GM12873 (cell line): ENCODE data around the gene PYGB.

ENCODE experiments used
- TF ChIP-seq, protein P1 (sequence below): IDR thresholded peaks from 2 replicates; pipeline ENCODE4 v1.5.1; 2012; ENCODE audit warnings: low read depth, mild to moderate bottlenecking, moderate library complexity, low read length, control low read depth; ENCODE audit not compliant: insufficient read depth; ENCODE audit errors: missing control alignments

PYGB gene

DNA sequence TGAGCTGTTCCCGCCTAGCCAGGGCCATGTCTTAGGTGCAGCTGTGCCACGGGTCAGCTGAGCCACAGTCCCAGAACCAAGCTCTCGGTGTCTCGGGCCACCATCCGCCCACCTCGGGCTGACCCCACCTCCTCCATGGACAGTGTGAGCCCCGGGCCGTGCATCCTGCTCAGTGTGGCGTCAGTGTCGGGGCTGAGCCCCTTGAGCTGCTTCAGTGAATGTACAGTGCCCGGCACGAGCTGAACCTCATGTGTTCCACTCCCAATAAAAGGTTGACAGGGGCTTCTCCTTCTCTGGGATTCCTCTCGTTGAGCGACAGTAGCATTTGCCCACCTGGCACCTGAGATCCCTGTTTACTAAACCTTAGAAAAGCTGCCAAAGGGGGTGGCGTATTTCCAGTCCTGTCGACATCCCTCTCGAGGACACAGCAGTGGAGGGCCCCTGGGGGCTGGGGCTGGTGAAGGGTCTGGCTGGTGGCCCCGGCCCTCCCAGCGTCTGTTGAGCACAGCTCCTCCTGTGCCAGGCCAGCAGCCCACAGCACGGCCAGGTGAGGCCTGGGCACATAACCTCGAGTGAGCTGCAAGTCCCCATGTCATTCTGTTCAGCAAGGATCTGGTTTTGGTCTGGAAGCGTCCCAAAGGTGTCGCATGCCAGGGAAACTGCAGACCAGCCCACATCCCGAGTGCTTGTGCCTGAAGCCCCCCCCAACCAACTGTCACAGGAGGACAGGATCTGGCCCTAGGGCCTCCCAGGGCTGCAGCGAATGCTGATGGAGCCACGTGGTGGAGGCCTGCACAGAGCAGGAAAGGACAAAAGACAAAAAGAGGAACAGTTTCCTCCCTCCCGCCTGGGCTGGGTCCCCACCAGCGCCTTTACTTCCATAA is 21.2 kb upstream of the PYGB start:
- TF ChIP-seq, protein P1, sequence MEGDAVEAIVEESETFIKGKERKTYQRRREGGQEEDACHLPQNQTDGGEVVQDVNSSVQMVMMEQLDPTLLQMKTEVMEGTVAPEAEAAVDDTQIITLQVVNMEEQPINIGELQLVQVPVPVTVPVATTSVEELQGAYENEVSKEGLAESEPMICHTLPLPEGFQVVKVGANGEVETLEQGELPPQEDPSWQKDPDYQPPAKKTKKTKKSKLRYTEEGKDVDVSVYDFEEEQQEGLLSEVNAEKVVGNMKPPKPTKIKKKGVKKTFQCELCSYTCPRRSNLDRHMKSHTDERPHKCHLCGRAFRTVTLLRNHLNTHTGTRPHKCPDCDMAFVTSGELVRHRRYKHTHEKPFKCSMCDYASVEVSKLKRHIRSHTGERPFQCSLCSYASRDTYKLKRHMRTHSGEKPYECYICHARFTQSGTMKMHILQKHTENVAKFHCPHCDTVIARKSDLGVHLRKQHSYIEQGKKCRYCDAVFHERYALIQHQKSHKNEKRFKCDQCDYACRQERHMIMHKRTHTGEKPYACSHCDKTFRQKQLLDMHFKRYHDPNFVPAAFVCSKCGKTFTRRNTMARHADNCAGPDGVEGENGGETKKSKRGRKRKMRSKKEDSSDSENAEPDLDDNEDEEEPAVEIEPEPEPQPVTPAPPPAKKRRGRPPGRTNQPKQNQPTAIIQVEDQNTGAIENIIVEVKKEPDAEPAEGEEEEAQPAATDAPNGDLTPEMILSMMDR: no peak

- TF ChIP-seq, protein P1: no peak
These were observed 20.5 kb upstream of the PYGB start for GRCh38 chr20:25227317-25227831.

- TF ChIP-seq, protein P1: no peak
These were observed 18.3 kb upstream of the PYGB start for GRCh38 chr20:25229486-25230165.

- TF ChIP-seq, protein P1: no peak
These were observed 17.6 kb upstream of the PYGB start for GRCh38 chr20:25230166-25230831.

- TF ChIP-seq, protein P1: no peak
These were observed 14.7 kb upstream of the PYGB start for GRCh38 chr20:25233016-25233772.

DNA sequence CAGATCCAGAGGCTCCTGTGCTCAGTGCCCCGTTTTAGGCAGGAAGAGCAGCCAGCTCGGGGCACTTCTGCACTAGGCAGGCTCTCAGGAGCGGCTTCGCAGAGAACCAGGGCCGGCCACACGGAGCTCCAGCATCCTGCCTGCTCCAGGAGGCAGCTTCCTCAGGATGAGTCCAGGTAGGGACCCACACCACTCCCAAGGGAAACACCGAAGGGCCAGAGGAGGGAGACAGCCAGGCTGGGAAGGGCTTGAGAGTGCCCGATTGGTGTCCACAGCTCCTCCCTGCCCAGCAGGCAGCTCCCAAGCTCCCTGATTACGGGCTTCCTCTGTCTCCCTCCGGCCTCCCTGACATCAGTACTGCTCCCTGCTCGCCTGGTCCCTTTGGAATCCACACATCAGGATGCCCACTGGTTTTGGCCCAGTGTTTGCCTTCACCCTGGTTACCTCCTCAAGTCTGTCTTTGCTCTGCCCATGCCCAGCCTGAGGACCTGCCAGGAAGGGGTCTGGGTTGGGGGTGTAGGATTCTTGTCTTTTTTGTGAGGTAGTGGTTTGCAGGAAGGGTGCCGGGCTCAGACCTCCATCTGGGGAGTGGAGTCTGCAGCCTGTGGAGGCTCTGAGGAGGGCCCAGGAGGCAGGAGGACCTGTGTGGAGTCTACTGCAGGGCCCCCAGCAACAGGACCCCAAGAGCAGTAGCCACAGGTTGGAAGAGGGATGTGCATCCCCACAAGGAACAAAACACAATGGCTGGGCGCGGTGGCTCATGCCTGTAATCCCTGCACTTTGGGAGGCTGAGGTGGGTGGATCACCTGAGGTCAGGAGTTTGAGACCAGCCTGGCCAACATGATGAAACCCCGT is 11.2 kb upstream of the PYGB start:
- TF ChIP-seq, protein P1: no peak
